GM19035 (cell line): ENCODE data around the gene ABCC2.

Experiments
- ATAC-seq: cut with Tn5 transposase; IDR thresholded peaks from one replicate; pipeline ENCODE4 v1.9.1; 2021; ENCODE audit not compliant: unreplicated experiment

ABCC2 gene

DNA sequence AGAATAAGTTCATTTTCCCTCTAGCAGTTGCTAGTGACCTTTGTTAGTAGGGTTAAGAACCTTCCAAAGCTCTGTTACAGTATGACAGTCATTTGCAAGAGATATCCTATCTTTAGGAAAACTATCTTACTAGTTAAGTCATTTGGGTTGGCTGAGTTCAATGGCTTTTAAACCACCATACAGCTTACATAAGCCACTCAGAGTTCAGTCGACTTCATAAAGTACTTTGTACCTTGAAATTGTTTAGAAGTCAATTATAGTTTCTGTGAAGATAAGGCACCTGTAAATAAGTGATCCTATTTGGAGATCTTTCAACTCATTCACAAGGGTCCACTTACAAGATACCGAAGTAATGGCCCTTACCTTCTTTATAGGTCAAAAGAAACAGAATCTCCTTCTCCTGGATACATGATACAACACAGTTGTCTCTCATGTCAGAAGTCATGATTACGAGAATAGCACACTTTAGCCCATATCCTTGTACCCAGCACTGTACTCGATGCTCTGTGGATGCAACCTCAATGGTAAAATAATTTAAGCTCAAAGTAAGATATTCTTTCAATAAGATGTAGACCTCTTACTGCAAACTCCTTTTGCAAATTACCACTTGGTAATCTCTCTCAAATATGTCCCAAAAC is 11.9 kb upstream of the ABCC2 start:
- no peak for ATAC-seq

DNA sequence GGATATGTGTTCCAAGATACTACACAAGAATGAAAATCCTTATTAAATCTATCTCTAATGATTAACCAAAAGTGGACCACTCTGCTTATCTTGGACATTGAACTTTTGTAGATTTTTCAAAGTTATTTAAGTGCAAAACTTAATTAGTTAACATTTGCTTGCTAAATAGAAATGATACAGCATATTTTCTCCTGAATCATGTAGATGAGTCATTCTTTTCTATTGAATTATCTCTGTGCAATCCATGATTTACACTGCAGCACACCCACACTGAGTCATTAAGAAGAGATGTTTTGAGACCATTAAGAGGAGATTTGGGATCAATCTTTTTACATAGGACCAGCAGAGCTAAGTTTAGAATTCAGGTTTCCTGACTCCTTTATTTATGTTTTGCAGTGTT is 6.6 kb upstream of the ABCC2 start:
- no peak for ATAC-seq

DNA sequence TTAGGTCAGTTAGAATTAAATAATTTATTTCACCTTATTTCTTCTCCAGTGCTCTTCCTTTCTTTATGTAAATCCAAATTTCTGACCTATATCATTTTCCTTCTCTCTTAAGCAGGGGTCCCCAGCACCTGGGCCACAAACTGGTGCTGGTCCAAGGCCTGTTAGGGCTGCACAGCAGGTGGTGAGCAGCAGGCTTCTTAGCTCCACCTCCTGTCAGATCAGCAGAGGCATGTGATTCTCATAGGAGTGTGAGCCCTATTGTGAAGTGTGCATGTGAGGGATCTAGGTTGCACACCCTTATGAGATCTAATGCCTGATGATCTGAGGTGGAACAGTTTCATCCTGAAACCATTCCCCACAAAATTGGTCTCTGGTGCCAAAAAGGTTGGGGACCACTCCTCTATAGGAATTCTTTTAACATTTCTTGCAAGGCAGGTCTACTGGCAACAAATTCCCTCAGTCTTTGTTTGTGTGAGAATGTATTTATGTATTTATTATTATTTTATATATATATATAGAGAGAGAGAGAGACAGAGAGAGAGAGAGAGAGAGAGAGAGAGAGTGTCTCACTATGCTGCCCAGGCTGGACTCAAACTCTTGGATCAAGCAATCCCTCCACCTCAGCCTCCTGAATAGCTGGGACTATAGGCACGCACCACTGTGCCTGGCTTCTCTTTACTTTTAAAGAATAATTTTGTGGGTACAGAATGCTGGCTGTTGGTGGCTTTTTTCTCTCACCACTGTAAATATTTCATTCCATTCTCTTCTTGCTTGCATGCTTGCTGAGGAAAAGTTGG is 4.3 kb upstream of the ABCC2 start:
- no peak for ATAC-seq

DNA sequence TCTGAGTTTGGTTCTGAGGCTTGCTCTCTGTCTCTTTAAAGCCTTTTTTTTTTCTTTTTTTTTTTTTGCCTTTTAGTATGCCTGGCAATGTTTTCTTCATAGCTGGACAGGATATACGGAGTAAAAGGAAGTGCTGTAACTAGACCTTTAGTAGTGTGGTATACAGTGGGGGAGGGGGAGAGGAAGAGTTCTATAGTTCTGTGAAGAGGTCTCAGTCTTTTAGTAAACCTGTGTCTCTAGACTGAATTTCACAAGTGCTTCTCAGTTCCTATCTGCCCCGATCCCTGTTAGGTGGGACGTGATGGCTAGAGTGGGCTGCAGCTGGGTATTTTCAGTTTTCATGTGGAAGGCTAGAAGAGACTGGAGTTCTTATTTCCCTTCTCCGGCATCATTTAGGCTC is 3.1 kb upstream of the ABCC2 start:
- ATAC-seq: no peak

DNA sequence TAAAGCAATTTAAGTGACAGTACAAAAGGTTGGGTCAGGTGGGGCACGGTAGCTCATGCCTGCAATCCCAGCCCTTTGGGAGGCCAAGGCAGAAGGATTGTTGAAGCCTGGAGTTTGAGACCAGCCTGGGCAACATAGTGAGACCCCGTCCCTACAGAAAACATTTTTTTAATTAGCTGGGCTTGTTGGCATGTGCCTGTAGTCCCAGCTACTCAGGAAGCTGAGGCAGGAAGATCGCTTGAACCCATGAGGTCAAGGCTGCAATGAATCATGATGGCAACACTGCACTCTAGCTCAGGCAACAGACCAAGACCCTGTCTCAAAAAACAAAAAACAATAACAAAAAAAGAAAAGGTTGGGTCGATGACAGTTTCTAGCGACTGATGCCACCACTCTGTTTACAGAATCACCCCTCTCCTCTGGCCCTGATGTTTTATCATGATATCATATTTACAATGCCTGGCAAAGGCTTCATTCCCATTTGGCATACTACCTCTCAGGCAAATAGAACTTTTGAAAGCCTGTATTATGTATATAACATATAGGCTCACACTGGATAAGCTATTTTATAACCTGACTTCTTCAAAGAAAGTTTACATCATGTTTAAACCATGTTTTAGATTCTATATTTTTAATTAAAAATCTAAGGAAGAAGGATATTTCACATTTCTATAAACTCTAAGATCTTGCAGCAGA is 558 bp upstream of the ABCC2 start:
- no peak for ATAC-seq

DNA sequence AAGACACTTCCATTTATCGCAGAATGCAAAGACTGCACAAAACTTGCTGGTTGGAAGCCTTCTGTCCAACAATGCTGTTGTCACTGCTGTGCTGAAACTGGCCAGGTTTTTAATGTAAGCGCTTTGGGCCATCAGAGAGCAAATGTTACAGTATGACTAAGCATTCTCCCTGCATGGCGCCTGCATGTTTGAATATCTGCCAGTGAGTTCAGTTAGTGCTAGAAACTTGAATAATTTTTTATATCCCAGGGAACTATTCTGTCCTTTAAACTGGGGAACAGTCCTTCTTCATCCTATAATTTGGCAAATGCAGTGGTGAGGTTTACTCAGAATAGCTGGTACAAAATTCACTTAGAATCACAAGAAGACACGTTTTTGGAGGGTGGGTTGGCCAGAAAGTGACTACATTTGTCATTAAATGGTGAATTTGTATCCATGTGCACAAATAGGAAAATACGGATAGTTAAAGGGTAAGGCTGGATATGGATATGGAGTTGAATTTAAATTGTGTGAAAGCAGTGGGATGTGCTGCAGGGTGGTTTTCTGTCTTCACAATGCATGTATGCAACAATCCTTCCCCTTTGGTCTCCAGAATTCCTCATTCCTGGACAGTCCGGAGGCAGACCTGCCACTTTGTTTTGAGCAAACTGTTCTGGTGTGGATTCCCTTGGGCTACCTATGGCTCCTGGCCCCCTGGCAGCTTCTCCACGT is 1.7 kb downstream of the ABCC2 start:
- no peak for ATAC-seq

DNA sequence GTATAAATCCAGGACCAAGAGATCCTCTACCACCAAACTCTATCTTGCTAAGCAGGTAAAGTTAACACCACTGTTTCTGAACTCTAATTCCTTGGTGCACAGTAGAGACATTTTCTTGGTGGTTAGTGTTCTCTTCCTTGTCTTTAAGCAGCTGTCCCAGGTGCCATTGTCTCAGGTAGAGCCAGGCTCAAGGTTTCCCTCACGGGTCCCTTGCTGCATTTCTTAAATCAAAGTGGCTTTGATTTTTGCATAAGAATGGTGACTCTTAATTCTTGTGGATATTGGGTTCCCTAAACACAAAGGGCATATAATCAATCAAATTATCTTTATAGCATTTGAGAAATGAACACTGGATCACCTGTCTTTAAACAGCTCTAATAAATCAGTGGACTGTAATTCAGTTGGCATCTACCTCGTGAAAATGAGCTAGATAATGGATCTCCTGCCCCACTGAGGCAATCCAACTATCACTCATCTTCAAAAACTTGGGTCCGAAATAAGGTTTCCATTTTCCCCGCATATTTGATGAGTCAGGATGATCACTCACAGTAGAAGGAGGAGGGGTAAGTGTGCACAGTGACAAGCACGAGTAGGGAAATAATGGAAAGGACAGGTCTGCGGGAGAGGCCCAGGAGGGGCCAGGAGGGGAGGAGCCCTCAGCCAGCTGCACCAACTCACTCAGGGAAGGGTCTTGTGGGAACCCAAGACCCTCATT is 2.4 kb downstream of the ABCC2 start:
- ATAC-seq: no peak

DNA sequence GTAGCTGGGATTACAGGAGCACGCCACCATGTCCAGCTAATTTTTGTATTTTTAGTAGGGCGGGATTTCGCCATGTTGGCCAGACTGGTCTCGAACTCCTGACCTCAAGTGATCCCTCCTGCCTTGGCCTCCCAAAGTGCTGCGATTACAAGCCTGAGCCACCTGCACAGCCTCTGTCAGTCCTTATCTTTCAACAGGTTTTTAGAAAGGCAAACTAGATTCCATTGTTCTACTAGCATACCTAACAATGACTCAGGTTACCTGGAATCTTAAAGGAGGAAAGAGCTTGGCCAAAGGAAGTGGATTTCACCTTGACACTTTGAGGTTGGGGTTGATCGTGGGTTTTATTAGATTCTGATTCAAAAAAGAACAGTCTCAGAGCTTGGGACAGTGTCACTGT is 3.2 kb downstream of the ABCC2 start:
- ATAC-seq: no peak

DNA sequence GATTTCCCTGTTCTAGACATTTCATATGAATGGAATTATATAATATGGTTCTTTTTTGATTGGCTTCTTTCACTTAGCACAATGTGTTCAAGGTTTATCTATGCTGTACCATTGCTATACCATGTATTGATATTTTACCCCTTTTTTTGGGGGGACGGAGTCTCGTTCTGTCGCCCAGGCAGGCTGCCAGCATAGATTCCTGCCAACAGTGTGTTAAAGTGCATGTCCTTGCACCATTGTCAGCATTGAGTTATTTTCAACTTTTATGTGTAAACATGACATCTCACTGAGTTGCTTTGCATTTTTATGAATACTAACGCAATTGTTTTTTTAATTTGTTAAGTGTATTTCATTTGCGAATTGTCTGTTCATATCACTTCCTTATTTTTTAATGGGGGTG is 4.9 kb downstream of the ABCC2 start:
- no peak for ATAC-seq

DNA sequence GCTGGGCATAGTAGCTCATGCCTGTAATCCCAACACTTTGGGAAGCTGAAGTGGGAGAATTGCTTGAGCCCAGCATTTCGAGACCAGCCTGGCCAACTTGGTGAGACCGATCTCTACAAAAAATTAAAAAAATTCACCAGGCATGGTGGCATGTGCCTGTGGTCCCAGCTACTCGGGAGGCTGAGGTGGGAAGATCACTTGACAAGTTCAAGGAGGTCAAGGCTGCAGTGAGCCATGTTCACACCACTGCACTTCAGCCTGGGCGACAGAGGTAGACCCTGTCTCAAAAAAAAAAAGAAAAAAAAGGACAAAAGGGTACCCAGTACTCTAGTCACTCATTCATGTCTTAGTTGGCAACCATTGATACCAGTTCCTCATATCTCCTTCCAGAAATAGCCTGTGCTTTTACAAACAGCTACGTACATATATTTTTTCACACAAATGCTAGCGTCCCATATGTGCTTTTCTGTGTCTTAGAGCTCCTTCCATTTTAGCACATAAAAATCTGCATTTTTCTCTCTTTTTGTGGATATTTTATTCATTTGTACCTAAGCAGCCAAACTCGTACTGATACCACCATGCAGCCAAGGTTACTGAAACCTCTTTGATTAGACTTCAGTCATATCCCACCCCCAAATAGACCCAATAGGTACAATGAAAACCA is 5.5 kb downstream of the ABCC2 start:
- no peak for ATAC-seq

DNA sequence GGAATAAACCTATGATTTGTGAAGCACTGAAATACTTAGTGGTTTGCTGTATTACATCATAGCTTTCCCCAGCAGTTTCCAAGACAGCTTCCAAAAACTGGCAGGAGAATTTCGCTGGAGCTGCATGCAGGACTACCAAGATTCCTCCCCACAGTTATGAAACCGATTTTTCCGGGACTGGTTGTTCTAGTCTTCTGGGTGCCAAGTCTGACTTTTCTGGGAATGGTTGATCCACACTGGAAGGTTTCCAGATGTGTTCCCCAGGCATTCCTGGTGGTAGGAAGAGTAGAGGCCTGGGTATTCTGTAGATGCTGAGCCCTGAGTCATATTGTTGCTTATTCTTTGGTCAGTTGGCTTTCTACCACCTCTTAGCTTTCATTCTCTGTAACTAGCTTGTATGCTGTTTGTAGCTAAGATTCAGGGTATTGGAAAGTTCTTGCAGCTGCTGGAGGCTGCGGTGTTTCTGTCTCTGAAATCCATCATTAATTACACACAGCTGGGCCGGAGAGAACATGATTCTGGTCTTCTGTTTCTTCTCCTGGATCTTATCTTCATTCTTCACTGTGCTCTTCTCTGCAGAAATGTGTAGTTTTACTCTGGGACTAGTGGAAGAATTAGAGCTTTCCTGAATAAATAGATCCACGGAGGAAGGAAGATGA is 6.3 kb downstream of the ABCC2 start:
- ATAC-seq: no peak

DNA sequence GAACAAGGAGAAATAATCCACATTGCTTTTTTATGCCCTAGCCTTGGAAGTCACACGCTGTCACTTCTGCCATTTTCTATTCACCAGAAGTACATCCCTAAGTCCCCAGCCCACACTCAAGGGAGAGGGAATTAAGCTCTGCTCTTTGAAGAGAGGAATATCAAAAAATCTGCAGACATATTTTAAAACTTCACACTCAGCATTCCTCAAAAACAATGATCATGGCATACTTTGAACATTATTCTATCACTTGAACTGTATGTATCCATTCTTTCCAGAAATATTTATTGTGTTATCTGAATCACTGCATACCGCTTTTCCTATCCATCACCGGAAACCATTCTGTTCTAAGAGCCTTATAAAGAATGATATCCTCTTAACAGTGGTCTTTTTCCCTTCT is 9.4 kb downstream of the ABCC2 start:
- ATAC-seq: no peak

DNA sequence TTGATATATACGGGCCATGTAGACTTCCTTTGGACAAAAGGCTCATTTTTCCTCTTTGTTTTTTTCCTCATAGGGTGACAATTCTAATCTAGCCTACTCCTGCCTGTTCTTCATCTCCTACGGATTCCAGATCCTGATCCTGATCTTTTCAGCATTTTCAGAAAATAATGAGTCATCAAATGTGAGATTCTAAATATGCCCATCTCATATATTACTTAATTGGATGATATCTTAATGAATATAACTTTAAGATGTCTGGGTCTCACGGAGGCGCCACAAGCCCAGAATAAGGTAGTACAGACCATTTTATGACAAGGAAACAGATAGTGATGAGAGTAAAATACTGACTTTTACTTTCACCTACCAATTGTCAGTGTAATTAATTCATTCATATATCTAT is 11.4 kb downstream of the ABCC2 start:
- ATAC-seq: no peak

DNA sequence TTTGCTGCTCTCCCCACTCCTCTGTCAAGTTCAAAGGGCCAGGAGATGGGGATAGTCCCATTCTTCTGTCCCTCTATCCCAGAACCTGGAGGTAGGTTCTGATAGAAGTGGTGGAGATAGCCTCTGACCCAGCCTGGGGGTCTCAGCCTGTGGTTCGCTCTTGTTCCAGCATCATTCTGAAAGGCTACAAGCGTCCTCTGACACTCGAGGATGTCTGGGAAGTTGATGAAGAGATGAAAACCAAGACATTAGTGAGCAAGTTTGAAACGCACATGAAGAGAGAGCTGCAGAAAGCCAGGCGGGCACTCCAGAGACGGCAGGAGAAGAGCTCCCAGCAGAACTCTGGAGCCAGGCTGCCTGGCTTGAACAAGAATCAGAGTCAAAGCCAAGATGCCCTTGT is 14.5 kb downstream of the ABCC2 start:
- no peak for ATAC-seq

DNA sequence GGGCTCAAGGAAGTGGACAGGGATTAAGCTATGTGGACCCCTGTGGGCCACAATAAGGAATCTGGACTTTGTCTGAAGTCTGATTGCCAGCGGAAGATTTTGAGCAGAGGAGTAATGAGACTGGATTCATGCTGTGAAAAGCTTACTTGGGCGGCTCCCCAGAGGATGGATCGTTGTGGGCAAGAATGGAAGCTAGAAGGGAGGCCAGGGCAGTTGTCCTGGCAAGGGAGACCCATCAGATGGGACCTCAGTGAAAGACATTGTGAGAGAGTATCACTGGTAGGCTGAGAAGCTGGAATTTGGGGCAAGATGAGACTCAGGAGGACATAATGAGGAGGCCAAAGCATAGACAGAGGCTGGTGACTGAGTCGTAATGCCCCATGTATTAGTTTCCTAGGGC is 15.6 kb downstream of the ABCC2 start:
- no peak for ATAC-seq

DNA sequence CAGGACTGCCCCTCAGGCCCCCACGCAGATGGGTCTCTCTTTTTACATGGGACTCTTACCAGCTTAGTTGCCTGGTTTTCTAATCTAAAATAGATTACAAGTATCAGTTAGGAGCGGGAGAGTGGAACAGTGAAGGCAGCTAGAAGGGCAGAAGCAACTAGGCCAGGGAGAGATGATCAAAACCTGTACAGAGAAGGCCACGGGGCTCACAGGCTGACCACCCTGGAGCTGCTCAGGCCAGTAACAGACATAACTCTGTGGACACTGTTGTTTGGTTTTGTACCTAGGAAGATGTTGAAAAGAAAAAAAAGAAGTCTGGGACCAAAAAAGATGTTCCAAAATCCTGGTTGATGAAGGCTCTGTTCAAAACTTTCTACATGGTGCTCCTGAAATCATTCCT is 16.5 kb downstream of the ABCC2 start:
- ATAC-seq: no peak

DNA sequence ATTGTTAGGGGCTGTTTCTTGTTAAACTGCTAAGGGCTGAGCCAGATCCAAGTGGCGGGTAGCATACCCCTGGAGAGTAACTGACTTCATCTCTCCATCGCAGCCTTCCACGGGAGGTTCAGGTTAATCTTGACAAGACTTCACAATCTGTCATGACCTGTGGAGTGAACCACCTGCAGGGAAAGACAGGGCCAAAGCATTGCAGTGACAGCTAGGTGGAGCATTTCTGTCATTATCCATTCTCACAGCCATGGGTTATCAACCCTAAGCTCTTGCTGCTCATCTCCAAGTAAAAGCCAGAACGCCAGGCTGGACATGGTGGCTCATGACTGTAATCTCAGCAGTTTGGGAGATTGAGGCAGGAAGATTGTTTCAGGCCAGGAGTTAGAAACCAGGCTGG is 17.2 kb downstream of the ABCC2 start:
- ATAC-seq: no peak

DNA sequence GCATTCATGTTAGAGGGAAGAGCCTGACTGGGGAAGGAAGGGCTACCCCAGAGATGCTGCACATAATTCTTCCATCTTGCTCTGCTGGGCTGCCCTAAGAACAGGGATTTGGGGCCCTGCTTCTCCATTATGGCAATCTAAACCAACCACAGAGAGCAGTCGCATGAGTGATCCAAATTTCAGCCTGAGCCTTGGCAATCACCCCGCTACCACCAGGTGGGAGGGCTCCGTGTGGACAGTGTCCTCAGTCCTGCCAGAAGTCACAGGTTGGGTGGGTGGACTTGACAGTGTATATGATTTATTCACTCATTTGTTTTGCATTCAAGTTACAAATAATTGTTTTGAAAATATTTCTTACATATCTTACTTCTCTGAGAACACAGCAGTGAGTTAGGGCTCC is 22.0 kb downstream of the ABCC2 start:
- ATAC-seq: no peak

DNA sequence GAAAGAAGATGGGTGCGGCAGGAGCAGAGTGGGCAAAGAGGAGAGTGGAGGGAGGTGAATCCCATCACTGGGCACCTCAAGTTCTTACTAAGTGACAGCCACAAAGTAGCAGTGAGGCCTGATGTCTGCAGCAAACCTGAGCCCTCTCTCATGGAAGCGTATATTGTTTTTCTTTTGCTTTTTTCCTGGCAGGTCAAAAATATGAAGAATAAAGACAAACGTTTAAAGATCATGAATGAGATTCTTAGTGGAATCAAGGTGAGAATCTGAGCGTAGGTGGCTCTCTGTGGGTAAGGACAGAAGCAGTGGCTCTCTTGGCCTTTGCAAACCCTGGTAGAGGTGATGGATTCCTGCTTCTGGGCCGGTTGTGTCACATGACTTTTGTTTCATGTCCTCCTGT is 22.8 kb downstream of the ABCC2 start:
- ATAC-seq: no peak

DNA sequence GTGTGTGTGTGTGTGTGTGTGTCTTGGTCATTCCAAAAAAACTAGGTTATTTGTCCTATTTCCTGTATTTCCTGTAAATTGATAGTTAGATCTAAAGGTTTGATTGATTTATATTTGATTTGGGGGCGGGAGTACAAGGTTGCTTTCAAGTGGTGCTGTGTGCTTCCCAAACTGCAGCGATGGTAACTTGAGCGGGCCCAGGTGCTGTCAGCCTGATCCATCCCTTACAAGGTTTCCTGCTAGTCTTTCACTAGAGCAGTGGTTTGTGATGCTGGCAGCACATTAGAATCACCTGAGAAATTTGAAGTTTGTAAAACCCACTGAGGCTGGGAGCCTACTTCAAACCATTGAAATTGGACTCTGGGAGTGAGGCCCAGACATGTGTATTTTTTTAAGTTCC is 23.7 kb downstream of the ABCC2 start:
- no peak for ATAC-seq
